Neural cell (in vitro differentiated cells): ENCODE measurements around the gene STX5.
A peak's percentile ranks its signal among the peaks of the same experiment; 100 is the strongest.

Experiments used
- CTCF ChIP-seq: fragments of 450-650 bp; IDR thresholded peaks from 2 replicates; pipeline ENCODE4 v1.5.1; 2014; ENCODE audit warnings: antibody characterized with exemption, mild to moderate bottlenecking, moderate library complexity; ENCODE audit not compliant: poor library complexity, severe bottlenecking
- POLR2AphosphoS5 ChIP-seq: IDR thresholded peaks from 2 replicates; pipeline ENCODE4 v1.6.1; 2012

GRCh38 chr11:62786318-62787004 lies 45.4 kb downstream of the STX5 start:
- TF ChIP-seq CTCF = peak; percentile 93
- peak; percentile 61 for TF ChIP-seq POLR2AphosphoS5
